ENCODE measurements around the gene CTNNA2. TPM values are rescaled to one million over a fixed set of nuclear protein-coding genes. Genes with fewer than 3 reads are reported as not detected.
A peak's percentile ranks its signal among the peaks of the same experiment; 100 is the strongest.

Gene CTNNA2
- total and polyA plus RNA-seq, 9 of the 15 experiments (the other 6 are each of a cell fraction or from before 2014, with no cell fraction given): 0.03 to 0.40 (median 0.15) TPM

- no peaks in the 10 kb centered on the region for H4K20me1 ChIP-seq (replicated peaks; ENCODE audit: control insufficient read depth, insufficient read depth, low read length)
- intact Hi-C loops (cut with micrococcal nuclease) (no loop called here), in situ Hi-C loops (cut with MboI) (no loop called here)
- no peaks in the 10 kb centered on the region for H3K9me1 ChIP-seq (ENCODE audit: control insufficient read depth, insufficient read depth, low read length)
- DNase-seq (ENCODE audit: extremely low read depth in 1 of 4, low spot score in 3 of 4) (peak in 1 of 4 experiments; percentile 2), ATAC-seq (no peak), FAIRE-seq (no peak)
- H3K4me1 ChIP-seq (replicated peaks in 1 of 2; ENCODE audit: control insufficient read depth in 2 of 2, insufficient read depth in 2 of 2, low read length in 2 of 2): no peaks in the 10 kb centered on the region
- ChIA-PET POLR2A (no interaction called here), CTCF (ENCODE audit: low intra/inter-chr PET ratio) (no interaction called here)
- H3K36me3 ChIP-seq (ENCODE audit: control insufficient read depth, insufficient read depth, low read length): no peaks in the 10 kb centered on the region
- no peak overlapping the region for H3K9ac ChIP-seq (ENCODE audit: insufficient read depth in 1 of 2, low read depth in 2 of 2, low read length in 2 of 2)
- H3K4me3 ChIP-seq: no peak overlapping the region
- no peaks in the 10 kb centered on the region for H3K79me2 ChIP-seq (ENCODE audit: control insufficient read depth, insufficient read depth, low read length)
- 0% methylated on average over 10 of the region's 11 CpGs for WGBS (ENCODE audit: insufficient coverage, low coverage, missing lambda C conversion rate)
- H3K9me3 ChIP-seq (replicated peaks; ENCODE audit: control insufficient read depth, insufficient read depth, low read depth, low read length): no peaks in the 10 kb centered on the region
- H3K27me3 ChIP-seq (ENCODE audit: control insufficient read depth in 2 of 2, insufficient read depth in 2 of 2, low read length in 2 of 2): no peaks in the 10 kb centered on the region
- H3K4me2 ChIP-seq (ENCODE audit: insufficient read depth, low read length): no peak overlapping the region
- no peak for TF ChIP-seq ZNF518B (CRISPR knock-in tag; IDR thresholded peaks at IDR 0.05)
- TF ChIP-seq MEIS2 (IDR thresholded peaks at IDR 0.05; ENCODE audit: partially characterized antibody): no peak
- no peak for TF ChIP-seq MEF2A (IDR thresholded peaks at IDR 0.05; ENCODE audit: control insufficient read depth, low read depth, low read length)
- no peak for TF ChIP-seq CCNT2 (IDR thresholded peaks at IDR 0.05; ENCODE audit: borderline replicate concordance, extremely low read depth, insufficient read length, low read depth, low read length)
- TF ChIP-seq ZNF232 (CRISPR knock-in tag; IDR thresholded peaks at IDR 0.05): no peak
- no peak for TF ChIP-seq MCM2 (IDR thresholded peaks at IDR 0.05; ENCODE audit: low read depth)
- no peak for TF ChIP-seq KLF6 (CRISPR knock-in tag; IDR thresholded peaks at IDR 0.05; ENCODE audit: borderline replicate concordance)
- TF ChIP-seq RBM17 (IDR thresholded peaks at IDR 0.05; ENCODE audit: borderline replicate concordance, low read depth, low read length): no peak
- TF ChIP-seq STAT6 (CRISPR knock-in tag; IDR thresholded peaks at IDR 0.05): no peak
- no peak for TF ChIP-seq ASH1L (IDR thresholded peaks at IDR 0.05; ENCODE audit: borderline replicate concordance, low read depth, partially characterized antibody)
- no peak for TF ChIP-seq MAFF (IDR thresholded peaks at IDR 0.05; ENCODE audit: low read length)
- no peak for TF ChIP-seq ZNF197 (CRISPR knock-in tag; IDR thresholded peaks at IDR 0.05; ENCODE audit: low read depth)
- TF ChIP-seq FOXM1 (IDR thresholded peaks at IDR 0.05; ENCODE audit: low read depth): no peak
- no peak for TF ChIP-seq FOXM1 (CRISPR knock-in tag; IDR thresholded peaks at IDR 0.05; ENCODE audit: low read depth)
- TF ChIP-seq TRIM28 (IDR thresholded peaks at IDR 0.05): no peak
- TF ChIP-seq OTX1 (CRISPR knock-in tag; IDR thresholded peaks at IDR 0.05): no peak
- no peak for TF ChIP-seq SAFB2 (IDR thresholded peaks at IDR 0.05; ENCODE audit: borderline replicate concordance, low read depth, low read length, severe bottlenecking)
- no peak for TF ChIP-seq ZNF124 (CRISPR knock-in tag; IDR thresholded peaks at IDR 0.05)
- H2AFZ ChIP-seq (ENCODE audit: low read depth, low read length): no peak overlapping the region
- no TSS peak for BruUV-seq (replicated peaks)
- H3K27ac ChIP-seq (ENCODE audit: extremely low read depth, low read depth, low read length): no peak overlapping the region
Observed at GRCh38 chr2:79670198-79670597, 157.3 kb downstream of the CTNNA2 start.

Measured in K562 (cell line).